GM12878 (cell line): Measurements from ENCODE around the gene RAD52. TPM values are rescaled to one million over a fixed set of nuclear protein-coding genes. Genes with fewer than 3 reads are reported as not detected.

Source experiments
- ATAC-seq: fragments of 200-7000 bp; cut with Tn5 transposase; 3 replicates; pipeline ENCODE4 v1.9.1; 2020; ENCODE audit warnings: mild to moderate bottlenecking, moderate library complexity
- BruUV-seq: library from RNA; stranded (reverse); fragments of 400-500 nt; replicated peaks from 2 replicates; lab custom pipeline; 2021; lab: Mats Ljungman, UMichigan
- CTCF ChIA-PET: fragments of 300-600 bp; sonication (Branson Sonifier 250); formaldehyde crosslinking; extraction: SDS; loops from one replicate; lab custom pipeline; 2021; ENCODE audit warnings: inconsistent platforms; lab: Yijun Ruan, JAX
- POLR2A ChIA-PET: fragments of 350-600 bp; formaldehyde crosslinking; extraction: SDS; loops from one replicate; lab custom pipeline; 2021; ENCODE audit warnings: inconsistent platforms; lab: Charles Lee
- RAD21 ChIA-PET: fragments of 300-600 bp; sonication (Branson Sonifier 250); formaldehyde crosslinking; loops from one replicate; lab custom pipeline; 2023; ENCODE audit warnings: antibody characterized with exemption; ENCODE audit not compliant: unreplicated experiment; lab: Charles Lee
- SMC1A ChIA-PET: fragments of 300-600 bp; sonication (Branson Sonifier 250); formaldehyde crosslinking; loops from one replicate; lab custom pipeline; 2023; ENCODE audit not compliant: unreplicated experiment, uncharacterized antibody; lab: Charles Lee
- DNase-seq: peaks from one replicate; pipeline ENCODE4 v3.0.0-alpha.2; 2011; ENCODE audit warnings: low read depth, low spot score
- FAIRE-seq: peaks from 3 replicates; lab custom pipeline; 2011; peaks lifted over from hg19 to GRCh38; lab: Jason Lieb, UNC
- H2AFZ ChIP-seq: 2 replicates; pipeline ENCODE4 v1.6.0; 2011; ENCODE audit warnings: low read depth, low read length, control low read depth; ENCODE audit not compliant: control insufficient read depth
- H3K27ac ChIP-seq: 2 replicates; pipeline ENCODE4 v1.5.1; 2011; ENCODE audit warnings: control low read depth; ENCODE audit not compliant: control insufficient read depth, insufficient read depth
- H3K27me3 ChIP-seq, 2 experiments: replicated peaks in 1 of 2; 2 replicates each; pipeline versions ENCODE4 v1.6.0 to v1.6.1; 2011; ENCODE audit warnings: low read length in 1 of 2; ENCODE audit not compliant: control insufficient read depth in 2 of 2, insufficient read depth in 2 of 2
- H3K36me3 ChIP-seq, 2 experiments: 2 replicates each; pipeline ENCODE4 v1.5.1; 2011; ENCODE audit warnings: low read length in 1 of 2; ENCODE audit not compliant: control insufficient read depth in 2 of 2, insufficient read depth in 2 of 2
- H3K4me1 ChIP-seq: 2 replicates; pipeline ENCODE4 v1.6.1; 2011; ENCODE audit warnings: mild to moderate bottlenecking, low read length, moderate library complexity, mixed read lengths; ENCODE audit not compliant: control insufficient read depth, insufficient read depth
- H3K4me2 ChIP-seq: 2 replicates; pipeline ENCODE4 v1.6.0; 2011; ENCODE audit warnings: control low read depth; ENCODE audit not compliant: control insufficient read depth, insufficient read depth
- H3K4me3 ChIP-seq: fragments of 200-600 bp; sonication (generic); 2 replicates; pipeline ENCODE4 v1.5.1; 2016
- H3K79me2 ChIP-seq: 2 replicates; pipeline ENCODE4 v1.6.0; 2011; ENCODE audit warnings: low read length; ENCODE audit not compliant: control insufficient read depth, insufficient read depth
- H3K9ac ChIP-seq: 2 replicates; pipeline ENCODE4 v1.8.0; 2011; ENCODE audit warnings: low read length, control low read depth, mixed read lengths; ENCODE audit not compliant: control insufficient read depth, insufficient read depth
- H3K9me3 ChIP-seq: replicated peaks from 3 replicates; pipeline ENCODE4 v1.5.1; 2011; ENCODE audit warnings: mild to moderate bottlenecking, low read length; ENCODE audit not compliant: control insufficient read depth, insufficient read depth
- H4K20me1 ChIP-seq: 2 replicates; pipeline ENCODE4 v1.6.0; 2011; ENCODE audit not compliant: control insufficient read depth, insufficient read depth
- CEBPZ ChIP-seq: fragments of 150-350 bp; IDR thresholded peaks from 2 replicates; pipeline ENCODE4 v1.6.1; 2016; ENCODE audit warnings: low read depth, low read length
- ETV6 ChIP-seq, 2 experiments: fragments of 450-650 bp in 1 of 2; IDR thresholded peaks in 1 of 2; conservative IDR thresholded peaks in 1 of 2; 2 replicates each; pipeline ENCODE4 v1.6.1; 2014; ENCODE audit warnings: antibody characterized with exemption in 1 of 2, borderline replicate concordance in 1 of 2, low read depth in 1 of 2, mild to moderate bottlenecking in 1 of 2, moderate library complexity in 1 of 2
- NFYB ChIP-seq: IDR thresholded peaks from 2 replicates; pipeline ENCODE4 v1.6.1; 2011; ENCODE audit warnings: low read depth, mild to moderate bottlenecking, low read length, improper control_type of control experiment, moderate library complexity; ENCODE audit not compliant: insufficient read depth
- ZBTB4 ChIP-seq: fragments of 450-650 bp; formaldehyde crosslinking; IDR thresholded peaks from 2 replicates; pipeline ENCODE4 v1.4.0; 2022; ENCODE audit warnings: mild to moderate bottlenecking, moderate library complexity
- WGBS: methylation state at CpG from one replicate; pipeline ENCODE4 v1.1.6; 2016; ENCODE audit warnings: low lambda C conversion rate; ENCODE audit not compliant: insufficient replicate concordance, insufficient coverage; ENCODE audit errors: missing lambda C conversion rate; 5-methylcytosine and 5-hydroxymethylcytosine counted together
- in situ Hi-C: fragments of 300-500 bp; cut with MboI; formaldehyde crosslinking; loops from 9 replicates; pipeline ENCODE4 v1.14.3; 2018; ENCODE audit warnings: mixed read lengths
- intact Hi-C: fragments of 100-400 bp; cut with micrococcal nuclease; formaldehyde crosslinking; loops from one replicate; pipeline ENCODE4 v1.14.2; 2022; ENCODE audit not compliant: unreplicated experiment
- polyA plus RNA-seq, 11 experiments: library from polyadenylated mRNA; depleted of rRNA in 4 of 11; unstranded in 6 of 11; stranded (reverse) in 5 of 11; fragments of >200 nt; fragmentation: Nextera tagmentation in 4 of 11; fragmentation: Illumina TruSeq in 1 of 11; extraction: Ambion mirVana in 4 of 11; extraction: Trizol in 1 of 11; gene quantifications; 1 replicate in 1 of 11; 2 replicates in 10 of 11; pipeline versions ENCODE4 v1.2.1 to v1.2.3, GENCODE V29; 2011 to 2016; ENCODE audit warnings: inconsistent platforms in 2 of 11, missing spikeins in 2 of 11, low read depth in 1 of 11
- total RNA-seq, 4 experiments: library from RNA; depleted of rRNA in 3 of 4; stranded (reverse); fragments of >200 nt in 3 of 4; fragmentation: Illumina TruSeq in 1 of 4; extraction: Trizol in 1 of 4; gene quantifications; 2 replicates each; pipeline versions ENCODE4 v1.2.1 to v1.2.3, GENCODE V29; 2013 to 2021

Gene RAD52
- total and polyA plus RNA-seq, 10 of the 15 experiments (the other 5 are each of a cell fraction or from before 2014, with no cell fraction given): 2.0 to 15.7 (median 8.9) TPM

GRCh38 chr12:955939-956338 lies 6.4 kb upstream of the RAD52 start:
- no TSS peak for BruUV-seq
- CTCF ChIA-PET: interaction anchor here (1.1 to 1.2 kb wide), 2 partner anchors 137 to 386 kb away, joined by 3 to 4 read pairs; no protein-coding TSS in a partner anchor
- no peaks in the 10 kb centered on the region for H4K20me1 ChIP-seq

More at GRCh38 chr12:955939-956338, 6.4 kb upstream of the RAD52 start:
- in situ Hi-C loops (no loop called here), intact Hi-C loops (no loop called here)
- no peak for ATAC-seq
- Histone ChIP-seq H3K27me3 (peaks cover 0 to 8% of the 10 kb centered on the region in 2 experiments; a peak in 1 of 4 replicates), H3K4me2 (no peak overlapping the region), H3K36me3 (no peaks in the 10 kb centered on the region), H3K27ac (no peak overlapping the region), H3K9me3 (no peaks in the 10 kb centered on the region), H3K79me2 (no peaks in the 10 kb centered on the region), H3K9ac (no peak overlapping the region), H3K4me3 (no peak overlapping the region), H3K4me1 (peaks cover 4% of the 10 kb centered on the region; the same call in 1 of the 2 replicates), H2AFZ (no peak overlapping the region)
- no peak for TF ChIP-seq CEBPZ
- no peak for TF ChIP-seq ZBTB4 (CRISPR knock-in tag)
- TF ChIP-seq NFYB: peak; percentile 69
- no peak for TF ChIP-seq ETV6 (conservative IDR thresholded peaks at IDR 0.05 in 1 of 2, IDR thresholded peaks at IDR 0.05 in 1 of 2; ENCODE audit: borderline replicate concordance in 1 of 2, low read depth in 1 of 2)
- ChIA-PET RAD21 (no interaction called here), POLR2A (no interaction called here), SMC1A (interaction anchor here (1.1 kb wide), 2 partner anchors 34 to 137 kb away, joined by 3 read pairs; no protein-coding TSS in a partner anchor)
- WGBS: 72% methylated on average over 6 of the region's 6 CpGs
- DNase-seq: no peak
- no peak for FAIRE-seq
